Esophagus squamous epithelium (tissue), 5 donors: ENCODE data around the gene VPS45. TPM values are rescaled to one million over a fixed set of nuclear protein-coding genes. Genes with fewer than 3 reads are reported as not detected.
A peak's percentile ranks its signal among the peaks of the same experiment; 100 is the strongest.

Source experiments
- DNase-seq: peaks from one replicate; lab custom pipeline; 2025; lab: John Stamatoyannopoulos, UW
- H3K27ac ChIP-seq, 4 donors: fragments of 200-600 bp; sonication (generic); one replicate each; pipeline ENCODE4 v1.5.1; 2016 to 2019; ENCODE audit warnings: mild to moderate bottlenecking in 1 of 4
- H3K27me3 ChIP-seq, 4 donors: fragments of 200-600 bp; sonication (generic); 1 replicate in 3 of 4; 2 replicates in 1 of 4; pipeline versions ENCODE4 v1.5.1 to v1.6.0; 2017 to 2021; ENCODE audit warnings: antibody characterized with exemption in 1 of 4
- H3K36me3 ChIP-seq, 3 donors: fragments of 200-600 bp; sonication (generic); one replicate each; pipeline ENCODE4 v1.5.1; 2016 to 2019
- H3K4me1 ChIP-seq, 3 donors: fragments of 200-600 bp; sonication (generic); one replicate each; pipeline ENCODE4 v1.5.1; 2017 to 2019
- H3K4me3 ChIP-seq, 4 donors: fragments of 200-600 bp; sonication (generic); 1 replicate in 3 of 4; 2 replicates in 1 of 4; pipeline ENCODE4 v1.5.1; 2016 to 2019; ENCODE audit warnings: mild to moderate bottlenecking in 2 of 4, moderate library complexity in 1 of 4
- H3K9me3 ChIP-seq, 3 donors: fragments of 200-600 bp; sonication (generic); one replicate each; pipeline ENCODE4 v1.5.1; 2016 to 2019
- CTCF ChIP-seq, 6 experiments: fragments of 450-650 bp in 4 of 6; fragments of 200-600 bp in 2 of 6; sonication (generic) in 2 of 6; IDR thresholded peaks; one replicate each; pipeline ENCODE4 v1.5.1; 2016 to 2019; ENCODE audit warnings: antibody characterized with exemption in 6 of 6, mild to moderate bottlenecking in 4 of 6, moderate library complexity in 4 of 6
- POLR2A ChIP-seq, 4 donors: fragments of 450-650 bp; IDR thresholded peaks; one replicate each; pipeline ENCODE4 v1.6.1; 2017; ENCODE audit warnings: antibody characterized with exemption in 4 of 4, mild to moderate bottlenecking in 4 of 4, moderate library complexity in 3 of 4
- WGBS, 2 donors: methylation state at CpG; one replicate each; pipeline ENCODE4 v1.1.5; 2018; 5-methylcytosine and 5-hydroxymethylcytosine counted together
- intact Hi-C: fragments of 100-400 bp; cut with DNase I; formaldehyde crosslinking; loops from one replicate; pipeline ENCODE4 v1.15.0; 2022
- total RNA-seq, 4 donors: library from RNA; depleted of rRNA; stranded (reverse); fragments of >200 nt; gene quantifications; one replicate each; pipeline ENCODE4 v1.1.0, GENCODE V29; 2016
- donor health status: DM: yes; HTN: yes; CAD: no.

The VPS45 gene
- 10 to 100 TPM; 23.4 to 31.7 (median 29.1) TPM for total RNA-seq

- WGBS, 2 donors: 1% methylated on average over 24 to 30 of the region's 46 CpGs
- H3K27me3 ChIP-seq: no peaks in the 10 kb centered on the region
- DNase-seq: peak; percentile 69
- TF ChIP-seq CTCF (IDR thresholded peaks at IDR 0.05): peak in 2 of 6 experiments; percentile 15 to 16
- TF ChIP-seq POLR2A (IDR thresholded peaks at IDR 0.05): peak in 2 of 4 donors; percentile 25 to 60
- intact Hi-C loops: no loop called here
- no peaks in the 10 kb centered on the region for H3K9me3 ChIP-seq
- H3K27ac ChIP-seq: peak within 1 kb of the TSS; percentile 92 to 98 (median 96)
- peak within 1 kb of the TSS; percentile 59 to 82 (median 70) for H3K4me3 ChIP-seq
- peaks cover 0 to 18% (median 0%) of the 10 kb centered on the region in 3 donors for H3K36me3 ChIP-seq
- peaks cover 9 to 45% (median 20%) of the 10 kb centered on the region in 3 donors for H3K4me1 ChIP-seq
Measured at GRCh38 chr1:150067184-150068108, at the start of gene VPS45. TSS of gene VPS45 (plus strand) at chr1:150067776. CDS start at chr1:150067858, 82 bp downstream.

GRCh38 chr1:150018165-150018564 is 49.4 kb upstream of the VPS45 start:
- no peak for DNase-seq
- intact Hi-C loops: no loop called here
- Histone ChIP-seq H3K9me3 (no peaks in the 10 kb centered on the region), H3K27me3 (no peaks in the 10 kb centered on the region), H3K4me1 (peaks cover 0 to 36% (median 0%) of the 10 kb centered on the region in 3 donors), H3K36me3 (no peaks in the 10 kb centered on the region), H3K4me3 (no peak overlapping the region), H3K27ac (no peak overlapping the region)
- 81 to 88% methylated on average over 4 of the region's 4 CpGs for WGBS, 2 donors
- TF ChIP-seq CTCF (IDR thresholded peaks at IDR 0.05) (no peak), POLR2A (IDR thresholded peaks at IDR 0.05) (no peak)

GRCh38 chr1:150020711-150021110 is 46.9 kb upstream of the VPS45 start:
- Histone ChIP-seq H3K4me3 (no peak overlapping the region), H3K36me3 (no peaks in the 10 kb centered on the region), H3K27me3 (no peaks in the 10 kb centered on the region), H3K4me1 (peaks cover 0 to 34% (median 0%) of the 10 kb centered on the region in 3 donors), H3K27ac (peak overlapping the region in 2 of 4 donors; percentile 35 to 60), H3K9me3 (no peaks in the 10 kb centered on the region)
- intact Hi-C loops: no loop called here
- WGBS, 2 donors: 75 to 82% methylated on average over 2 of the region's 2 CpGs
- no peak for DNase-seq
- TF ChIP-seq POLR2A (IDR thresholded peaks at IDR 0.05) (no peak), CTCF (IDR thresholded peaks at IDR 0.05) (no peak)

GRCh38 chr1:150021191-150021694 is 46.3 kb upstream of the VPS45 start:
- DNase-seq: no peak
- intact Hi-C loops: no loop called here
- Histone ChIP-seq H3K27me3 (no peaks in the 10 kb centered on the region), H3K27ac (peak overlapping the region in 2 of 4 donors; percentile 35 to 60), H3K4me3 (no peak overlapping the region), H3K36me3 (no peaks in the 10 kb centered on the region), H3K9me3 (no peaks in the 10 kb centered on the region), H3K4me1 (peaks cover 0 to 30% (median 0%) of the 10 kb centered on the region in 3 donors)
- WGBS, 2 donors: 36 to 42% methylated on average over 5 of the region's 5 CpGs
- no peak for TF ChIP-seq POLR2A (IDR thresholded peaks at IDR 0.05)
- TF ChIP-seq CTCF (IDR thresholded peaks at IDR 0.05): no peak

- Histone ChIP-seq H3K27me3 (no peaks in the 10 kb centered on the region), H3K9me3 (no peaks in the 10 kb centered on the region), H3K4me3 (no peak overlapping the region), H3K27ac (no peak overlapping the region), H3K4me1 (peaks cover 0 to 24% (median 0%) of the 10 kb centered on the region in 3 donors), H3K36me3 (no peaks in the 10 kb centered on the region)
- intact Hi-C loops: no loop called here
- DNase-seq: no peak
- 48 to 50% methylated on average over 5 of the region's 6 CpGs for WGBS, 2 donors
- TF ChIP-seq POLR2A (IDR thresholded peaks at IDR 0.05) (no peak), CTCF (IDR thresholded peaks at IDR 0.05) (no peak)
Measured at GRCh38 chr1:150022357-150022756, 45.2 kb upstream of the VPS45 start.
